NCI-H2107 treated with DMSO at 0.1 percent for 48 hours (cell line): ENCODE data around the gene ATAD3A.

Source experiments
- DNase-seq: peaks from one replicate; lab custom pipeline; 2025; ENCODE audit not compliant: unreplicated experiment; lab: John Stamatoyannopoulos, UW

ATAD3A gene

GRCh38 chr1:1577367-1578011 lies 65.5 kb downstream of the ATAD3A start:
- no peak for DNase-seq

- no peak for DNase-seq
These were observed 66.5 kb downstream of the ATAD3A start for GRCh38 chr1:1578371-1578940.

DNA sequence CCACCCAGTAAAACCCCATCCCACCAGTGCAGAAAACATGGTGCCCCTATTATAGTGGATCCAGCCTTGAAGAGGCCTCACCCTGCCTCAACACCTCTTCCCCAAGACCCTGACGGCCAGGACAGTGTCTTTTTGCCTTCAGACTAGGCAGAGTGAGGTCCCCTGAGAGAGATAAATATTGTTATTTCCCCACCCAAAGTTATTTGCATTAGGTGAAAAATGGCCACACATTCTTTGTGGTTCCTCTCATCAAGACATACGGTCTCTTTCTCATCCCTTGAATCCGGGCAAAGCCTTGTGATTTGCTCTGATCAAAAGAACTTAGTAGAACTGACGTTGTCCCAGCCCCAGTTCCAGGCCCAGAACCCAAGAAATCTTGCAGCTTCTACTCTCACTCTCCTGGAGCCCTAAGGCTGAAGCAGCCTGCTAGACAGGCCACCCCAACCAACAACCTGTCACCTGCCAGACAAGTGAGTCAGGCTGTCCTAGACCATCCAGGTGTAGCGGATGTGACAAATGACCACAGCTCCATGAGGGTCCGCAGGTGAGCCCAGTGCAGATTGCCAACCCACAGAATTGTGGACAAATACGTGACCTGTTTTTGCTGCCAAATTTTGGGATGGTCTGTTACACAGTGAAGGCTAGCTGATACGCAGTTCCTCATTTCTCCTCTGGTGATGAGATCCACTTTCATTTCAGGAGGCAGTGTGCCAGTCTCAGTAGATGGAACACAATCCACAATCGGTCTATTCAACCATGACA lies 70.8 kb downstream of the ATAD3A start:
- DNase-seq, result no peak

- DNase-seq, result no peak
These were observed 71.5 kb downstream of the ATAD3A start for GRCh38 chr1:1583347-1584010.
